ENCODE measurements around the gene PTPRG.
"Not testable (repeated sequence)": the region's sequence is repeated elsewhere in the genome, so short reads cannot be mapped to it uniquely, and the experiment has no call there.

PTPRG gene

DNA sequence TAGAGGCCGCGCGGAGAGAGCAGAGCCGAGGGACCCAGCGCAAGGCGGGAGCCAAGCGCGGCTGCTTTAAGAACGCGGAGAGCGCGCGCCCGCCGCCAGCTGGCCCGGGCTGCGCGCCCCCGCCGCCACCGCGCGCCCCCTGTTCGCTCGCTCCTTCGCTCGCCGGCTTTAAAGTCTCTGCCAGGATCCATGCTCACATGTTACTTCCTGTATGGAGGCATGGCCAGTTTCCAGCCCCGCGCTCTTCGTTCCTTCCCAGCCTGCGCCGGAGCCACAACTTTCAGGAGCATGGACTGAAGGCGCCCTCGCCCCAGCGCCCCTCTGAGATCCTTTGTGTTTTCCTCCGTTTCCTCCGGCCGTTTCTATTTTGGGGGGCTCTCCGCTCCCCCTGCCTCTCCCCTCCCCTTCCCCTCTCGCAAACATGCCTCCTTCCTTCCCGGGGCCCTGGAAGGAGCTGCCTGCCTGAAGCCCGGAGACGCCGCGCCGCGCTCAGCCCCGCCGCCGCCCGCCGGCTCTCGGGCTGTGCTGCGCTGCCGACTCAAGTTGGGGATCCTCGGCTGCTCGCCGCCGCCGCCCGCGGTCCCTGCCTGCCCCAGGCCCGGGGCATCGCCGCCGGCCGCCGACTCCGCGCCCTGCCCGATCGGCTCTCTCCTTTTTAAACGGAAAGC lies at the start of gene PTPRG:
PTPRG (plus strand) TSS at position 198 of the 668 bp plus-strand sequence. CDS start 717 bp downstream, outside the sequence.
- DNase-seq (ENCODE audit: low read depth) = no peak

DNA sequence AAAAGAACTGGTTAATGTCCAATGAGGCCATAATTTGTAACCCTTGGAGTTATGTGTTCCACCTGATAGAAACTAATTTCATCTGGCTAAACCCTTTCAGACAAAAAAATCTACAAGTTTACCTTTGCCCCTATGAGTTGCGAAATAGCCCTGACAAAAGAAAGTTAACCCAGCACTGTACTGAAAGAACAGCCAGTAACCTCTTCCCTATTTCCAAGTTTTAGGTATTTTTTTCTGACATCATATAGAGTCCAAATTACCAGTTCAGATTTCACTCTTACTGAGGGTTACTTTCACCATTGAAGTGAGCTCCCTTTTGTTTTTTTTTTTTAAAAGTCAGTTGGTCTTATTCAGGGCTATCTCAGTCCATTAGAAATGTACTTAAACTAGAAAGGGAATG lies 42.8 kb upstream of the PTPRG start:
- no peak for DNase-seq (ENCODE audit: low read depth)

GRCh38 chr3:61520966-61521628 lies 40.3 kb upstream of the PTPRG start:
- no peak for DNase-seq (ENCODE audit: low read depth)

- no peak for DNase-seq (ENCODE audit: low read depth)
Measured at GRCh38 chr3:61522060-61522459, 39.3 kb upstream of the PTPRG start.

DNA sequence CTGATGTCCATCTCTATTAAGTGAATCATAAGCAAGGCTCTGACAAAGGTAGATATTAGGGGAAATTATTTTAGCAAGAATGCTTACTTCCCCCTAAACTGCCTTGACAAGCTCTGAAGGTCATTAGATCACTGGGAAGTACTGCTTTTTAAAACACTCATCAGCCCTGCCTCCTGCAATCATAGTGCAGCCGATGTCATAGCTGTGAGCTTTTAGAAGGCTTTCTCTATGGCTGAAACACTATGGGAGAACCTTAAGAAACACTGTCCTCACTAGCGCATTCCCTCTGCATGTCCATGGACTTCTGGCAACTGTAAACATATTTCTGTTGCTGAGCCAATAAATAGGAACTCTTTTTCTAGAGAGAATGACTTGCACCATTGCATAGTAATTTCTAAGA lies 38.7 kb upstream of the PTPRG start:
- DNase-seq (ENCODE audit: low read depth) = no peak

DNA sequence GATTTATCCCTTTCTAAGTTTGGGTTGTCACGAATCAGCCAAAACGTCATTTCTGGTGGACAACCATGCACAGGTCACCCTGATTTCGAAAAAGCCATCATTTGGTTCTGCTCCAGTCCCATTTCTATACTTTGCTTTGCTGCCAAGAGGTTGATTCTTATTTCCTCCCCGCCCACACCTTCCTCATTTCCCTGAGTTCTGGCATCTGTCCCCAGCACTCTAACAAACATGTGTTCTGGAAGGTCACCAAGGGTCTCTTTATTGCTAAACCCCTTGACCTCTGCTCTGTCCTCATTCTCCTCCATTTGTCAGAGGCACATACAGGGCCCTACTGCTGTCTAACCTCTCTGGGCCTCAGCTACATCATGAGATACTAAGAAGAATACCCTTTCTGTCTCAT lies 36.4 kb upstream of the PTPRG start:
- DNase-seq (ENCODE audit: low read depth) = no peak

- no peak for DNase-seq (ENCODE audit: low read depth)
Measured at GRCh38 chr3:61526308-61526707, 35.1 kb upstream of the PTPRG start.

DNA sequence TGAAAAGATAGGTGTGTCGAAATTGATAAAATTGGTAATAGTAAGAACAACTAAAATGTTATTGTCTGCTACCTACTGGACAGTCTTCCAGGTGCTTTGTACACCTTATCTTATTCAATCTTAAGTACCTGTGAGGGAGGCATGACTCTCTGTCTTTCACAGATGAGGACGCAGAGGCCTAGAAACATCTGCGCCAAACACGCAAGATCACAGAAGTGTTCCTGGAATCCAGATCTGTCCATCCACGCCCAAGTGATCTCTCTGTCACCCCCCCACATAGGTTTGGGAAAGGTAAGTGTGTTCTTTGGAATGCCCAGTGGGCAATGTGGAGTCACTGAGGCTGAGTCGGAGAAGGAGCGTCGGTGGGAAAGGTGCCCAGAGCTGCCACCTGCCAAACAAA lies 34.4 kb upstream of the PTPRG start:
- DNase-seq (ENCODE audit: low read depth) = no peak

DNA sequence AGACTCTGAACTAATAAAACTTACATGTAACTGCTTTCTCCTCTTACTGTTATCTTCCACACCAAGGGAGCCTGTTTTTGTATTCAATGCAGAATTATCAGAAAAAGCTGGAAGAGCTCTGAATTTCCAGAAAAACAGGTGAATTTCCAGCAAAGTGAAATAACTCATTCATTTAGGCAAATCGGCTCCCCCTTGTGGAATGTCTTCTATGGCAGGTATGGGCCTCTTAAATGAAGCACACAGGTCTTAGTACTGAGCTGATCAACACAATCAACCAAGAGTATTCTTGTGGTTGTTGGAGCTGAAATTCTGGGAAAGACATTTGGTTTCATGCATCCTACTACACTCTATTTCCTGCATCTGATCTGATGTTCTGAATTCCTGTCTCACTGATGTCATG lies 31.0 kb upstream of the PTPRG start:
- no peak for DNase-seq (ENCODE audit: low read depth)

- no peak for DNase-seq (ENCODE audit: low read depth)
Measured at GRCh38 chr3:61531528-61531927, 29.8 kb upstream of the PTPRG start.

DNA sequence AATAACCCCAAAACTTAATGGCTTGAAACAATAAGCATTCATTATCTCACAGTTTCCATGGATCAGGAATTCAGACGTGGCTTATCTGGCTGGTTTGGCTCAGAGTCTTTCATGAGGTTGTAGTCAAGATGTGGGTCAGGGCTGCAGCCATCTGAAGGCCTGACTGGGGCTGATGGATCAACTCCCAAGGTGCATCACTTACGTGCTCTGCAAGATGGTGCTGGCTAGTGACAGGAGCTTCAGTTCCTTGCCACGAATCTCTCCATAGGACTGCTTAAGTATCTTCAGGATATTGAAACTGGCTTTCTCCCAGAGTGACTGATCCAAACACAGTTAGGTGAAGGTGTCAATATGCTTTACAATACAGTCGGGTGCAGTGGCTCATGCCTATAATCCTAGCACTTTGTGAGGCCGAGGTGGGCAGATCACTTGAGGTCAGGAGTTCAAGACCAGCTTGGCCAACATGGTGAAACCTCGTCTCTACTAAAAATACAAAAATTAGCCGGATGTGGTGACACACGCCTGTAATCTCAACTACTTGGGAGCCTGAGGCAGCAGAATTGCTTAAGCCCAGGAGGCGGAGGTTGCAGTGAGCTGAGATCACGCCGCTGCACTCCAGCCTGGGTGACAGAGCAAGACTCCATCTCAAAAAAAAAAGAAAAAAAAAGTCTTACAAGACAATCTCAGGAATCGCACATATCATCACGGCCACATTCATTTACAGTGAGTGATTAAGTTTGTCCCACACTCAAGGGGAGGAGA lies 28.5 kb upstream of the PTPRG start:
- no peak for DNase-seq (ENCODE audit: low read depth)

DNA sequence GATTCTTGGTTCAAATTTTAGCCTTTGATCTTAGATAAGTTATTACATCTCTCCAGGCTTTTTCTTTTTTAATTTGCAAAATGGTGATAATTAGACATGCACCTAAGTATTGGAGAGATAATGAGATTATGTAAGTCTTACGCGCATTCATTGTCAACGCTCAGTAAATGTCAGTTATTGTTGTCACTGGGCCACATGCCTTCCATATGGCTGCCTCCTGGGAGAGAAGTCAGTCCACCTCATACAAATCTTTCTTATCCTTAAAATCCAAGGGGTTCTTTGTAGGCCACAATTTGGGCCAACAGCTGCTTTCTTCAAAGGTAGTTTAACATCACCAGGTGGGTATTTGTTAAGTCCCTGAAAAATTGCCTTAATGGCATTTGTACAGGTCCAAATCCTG lies 25.5 kb upstream of the PTPRG start:
- no peak for DNase-seq (ENCODE audit: low read depth)

- DNase-seq (ENCODE audit: low read depth) = no peak
Measured at GRCh38 chr3:61537366-61537765, 24.0 kb upstream of the PTPRG start.

- DNase-seq (ENCODE audit: low read depth) = no peak
Measured at GRCh38 chr3:61538486-61538885, 22.9 kb upstream of the PTPRG start.

- DNase-seq (ENCODE audit: low read depth) = no peak
Measured at GRCh38 chr3:61541694-61542093, 19.7 kb upstream of the PTPRG start.

- no peak for DNase-seq (ENCODE audit: low read depth)
Measured at GRCh38 chr3:61545716-61546115, 15.7 kb upstream of the PTPRG start.

GRCh38 chr3:61547625-61548024 lies 13.7 kb upstream of the PTPRG start:
- no peak for DNase-seq (ENCODE audit: low read depth)

DNA sequence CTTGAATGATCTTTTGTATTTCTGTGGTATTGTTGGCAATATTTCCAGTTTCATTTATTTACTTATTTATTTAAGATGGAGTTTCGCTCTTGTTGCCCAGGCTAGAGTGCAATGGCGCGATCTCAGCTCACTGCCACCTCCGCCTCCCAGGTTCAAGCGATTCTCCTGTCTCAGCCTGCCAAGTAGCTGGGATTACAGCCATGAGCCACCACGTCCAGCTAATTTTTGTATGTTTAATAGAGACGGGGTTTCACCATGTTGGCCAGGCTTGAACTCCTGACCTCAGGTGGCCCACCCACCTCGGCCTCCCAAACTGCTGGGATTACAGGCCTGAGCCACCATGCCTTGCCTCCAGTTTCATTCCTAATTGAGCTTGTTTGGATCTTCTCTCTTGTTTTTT lies 8.7 kb upstream of the PTPRG start:
- not testable (repeated sequence) for DNase-seq (ENCODE audit: low read depth)

- DNase-seq (ENCODE audit: low read depth) = no peak
Measured at GRCh38 chr3:61559136-61559731, 2.1 kb upstream of the PTPRG start.

DNA sequence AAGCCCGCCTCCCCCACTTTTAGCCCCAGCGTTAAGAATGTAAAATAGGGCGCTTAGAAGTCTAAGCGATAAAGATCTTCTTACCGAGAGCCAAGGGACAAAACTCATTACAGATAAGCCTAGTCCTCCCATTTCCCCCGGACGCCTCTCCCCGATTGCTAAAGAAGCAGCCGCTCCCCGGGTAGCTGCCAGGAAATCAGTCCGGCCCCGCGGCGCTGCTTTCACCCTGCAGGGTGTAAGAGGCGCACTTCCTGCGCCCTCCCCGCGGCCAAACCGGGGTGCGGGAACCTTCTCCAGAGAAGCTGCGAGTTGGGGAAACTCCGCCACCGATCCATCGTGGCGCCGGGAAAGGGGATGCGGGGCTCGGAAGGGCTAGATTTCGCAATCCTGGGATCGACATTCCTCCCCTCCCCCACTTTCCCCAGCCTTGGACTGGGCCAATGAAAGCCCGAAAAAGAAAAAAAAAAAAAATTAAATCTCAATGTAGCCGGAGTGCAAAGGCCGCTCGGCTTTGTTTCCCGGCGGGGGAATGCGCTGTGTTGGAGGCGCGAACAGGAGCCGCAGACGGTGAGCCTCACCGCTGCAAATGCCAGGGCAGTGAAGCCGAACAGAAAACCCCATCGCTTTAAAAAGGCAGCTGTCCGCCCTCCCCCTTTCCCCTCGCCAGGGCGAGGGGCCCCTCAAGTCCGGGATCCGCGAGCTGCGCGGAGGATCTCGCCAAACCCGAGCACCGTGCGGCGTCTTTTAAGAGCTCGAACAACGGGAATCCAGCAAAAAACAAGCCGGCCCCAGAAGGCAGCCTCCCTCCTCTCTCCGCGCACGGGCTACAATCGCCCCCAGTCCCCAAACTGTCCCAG lies 626 bp upstream of the PTPRG start:
- no peak for DNase-seq (ENCODE audit: low read depth)

DNA sequence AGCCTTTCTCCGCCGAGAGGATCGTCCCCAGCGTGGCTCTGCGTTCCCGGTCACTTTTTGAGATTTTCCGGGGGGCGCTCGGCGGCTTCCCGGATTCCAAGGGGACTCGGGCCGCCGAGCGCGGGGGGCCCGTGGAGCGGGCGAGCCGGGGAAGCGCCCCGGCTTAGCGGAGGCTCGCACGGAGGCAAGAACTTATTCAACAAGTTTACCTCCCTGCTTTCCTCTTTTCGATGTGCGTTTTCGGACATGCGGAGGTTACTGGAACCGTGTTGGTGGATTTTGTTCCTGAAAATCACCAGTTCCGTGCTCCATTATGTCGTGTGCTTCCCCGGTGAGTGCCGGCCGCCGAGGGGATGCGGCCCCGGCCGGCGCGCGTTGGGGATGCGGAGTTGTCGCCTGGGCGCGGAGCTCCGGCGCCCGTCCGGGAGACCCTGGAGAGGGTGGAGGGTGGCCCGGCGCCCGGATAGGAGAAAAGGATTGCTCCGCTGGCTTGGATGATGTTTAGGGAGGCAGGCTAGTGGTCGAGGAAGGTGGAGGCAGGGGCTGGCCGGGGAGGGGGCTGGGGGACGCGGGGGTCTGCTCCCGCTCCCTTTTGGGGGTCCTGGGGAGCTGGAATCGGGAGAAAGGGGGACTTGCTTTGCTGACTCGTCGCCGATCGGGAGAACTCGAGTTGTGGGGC lies 810 bp downstream of the PTPRG start:
- DNase-seq (ENCODE audit: low read depth) = no peak
